ENCODE results near the gene NEMP2. TPM values are rescaled to one million over a fixed set of nuclear protein-coding genes. Genes with fewer than 3 reads are reported as not detected.

The NEMP2 gene
- total and polyA plus RNA-seq, 2 of the 8 experiments (the other 6 are each of a cell fraction or from before 2014, with no cell fraction given): 3.1 to 5.3 TPM

DNA sequence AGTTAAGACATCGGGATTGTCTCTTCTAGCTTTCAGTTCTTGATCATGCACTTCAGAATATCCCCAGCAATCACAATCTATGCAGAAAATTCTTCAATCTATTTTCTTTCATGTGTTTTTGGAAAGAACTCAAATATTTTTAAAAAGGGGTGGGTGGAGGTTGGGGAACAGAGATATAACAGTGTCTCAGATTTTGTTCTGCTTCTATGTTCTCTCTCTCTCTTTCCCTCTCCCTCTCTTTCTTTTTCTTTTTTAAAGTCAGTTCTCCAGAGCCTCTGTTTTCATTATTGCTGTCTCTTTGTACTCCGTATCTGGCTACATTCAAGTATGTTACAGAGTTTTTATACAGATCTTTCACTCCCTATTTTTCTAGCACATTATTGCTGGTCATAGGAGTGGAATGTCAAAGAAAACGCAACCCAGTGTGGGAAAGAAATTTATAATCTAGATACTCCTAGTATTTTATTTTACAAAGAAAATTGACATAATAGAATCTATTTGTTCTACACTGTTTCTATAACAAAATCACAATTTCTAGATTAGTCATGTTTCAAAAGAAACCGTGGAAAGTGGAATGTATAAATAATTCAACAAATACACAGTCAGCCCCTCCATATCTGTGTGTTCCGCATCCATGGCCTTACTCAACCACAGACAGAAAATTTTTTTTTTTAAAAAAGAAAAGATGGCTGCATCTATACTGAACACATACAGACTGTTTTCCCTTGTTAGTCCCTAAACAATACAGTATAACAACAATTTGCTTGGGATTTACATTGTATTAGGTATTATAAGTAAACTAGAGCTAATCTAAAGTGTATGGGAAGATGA is 11.2 kb upstream of the NEMP2 start:
- H3K56ac ChIP-seq (replicated peaks; ENCODE audit: insufficient read length, low read depth, low read length): no peak overlapping the region
- H3K9ac ChIP-seq (replicated peaks in 1 of 4; ENCODE audit: extremely low read depth in 1 of 4, low read depth in 3 of 4, low read length in 3 of 4): no peak overlapping the region
- no peak overlapping the region for H2BK120ac ChIP-seq (replicated peaks; ENCODE audit: low read depth, low read length)
- H3K4me2 ChIP-seq (ENCODE audit: insufficient read depth in 1 of 2, low read depth in 2 of 2, low read length in 2 of 2): no peak overlapping the region
- POLR2A ChIA-PET (ENCODE audit: partially characterized antibody): interaction anchor here (1.7 kb wide), 1 partner anchor 11 kb away, joined by 5 read pairs; the partner anchor contains the start of gene NEMP2
- no peak overlapping the region for H3K27ac ChIP-seq (ENCODE audit: low read depth, low read length)
- WGBS, 2 experiments (ENCODE audit: extremely low coverage in 1 of 2, insufficient coverage in 1 of 2, insufficient read length in 1 of 2, insufficient replicate concordance in 2 of 2, low coverage in 1 of 2, low lambda C conversion rate in 2 of 2, missing lambda C conversion rate in 1 of 2): 82% methylated on average over 5 of the region's 5 CpGs; no CpG with 5 or more reads in 1 of the 2 experiments
- no peak overlapping the region for H3K23ac ChIP-seq (ENCODE audit: insufficient read length)
- H4K8ac ChIP-seq (ENCODE audit: extremely low read depth, insufficient read depth, low read length): no peak overlapping the region
- no peak overlapping the region for H2BK5ac ChIP-seq (ENCODE audit: low read depth, low read length)
- no peaks in the 10 kb centered on the region for H3K79me1 ChIP-seq (ENCODE audit: low read depth, low read length)
- no peak overlapping the region for H4K91ac ChIP-seq (replicated peaks; ENCODE audit: insufficient read length, low read length)
- H4K5ac ChIP-seq (ENCODE audit: insufficient read length, low read depth, low read length): no peak overlapping the region
- no peak overlapping the region for H2BK12ac ChIP-seq (ENCODE audit: low read depth, low read length)
- no peak overlapping the region for H3K4me3 ChIP-seq (ENCODE audit: extremely low read depth in 1 of 4, insufficient read depth in 2 of 4, low read depth in 3 of 4, low read length in 4 of 4)
- H3K18ac ChIP-seq (ENCODE audit: extremely low read depth, low read length): no peak overlapping the region
- H3K9me3 ChIP-seq (ENCODE audit: insufficient read depth in 2 of 2, low read depth in 1 of 2, low read length in 1 of 2): no peaks in the 10 kb centered on the region
- H2BK15ac ChIP-seq (ENCODE audit: low read length): no peak overlapping the region
- no peak overlapping the region for H2AK5ac ChIP-seq (ENCODE audit: low read depth, low read length)
- CTCF ChIA-PET (ENCODE audit: partially characterized antibody): interaction anchor here (1.0 to 1.9 kb wide), 2 partner anchors 12 to 21 kb away, joined by 4 to 5 read pairs; no protein-coding TSS in a partner anchor
- H3K27me3 ChIP-seq (replicated peaks in 1 of 4; ENCODE audit: control insufficient read depth in 3 of 4, extremely low read depth in 1 of 4, insufficient read depth in 3 of 4, low read length in 3 of 4): no peaks in the 10 kb centered on the region
- no peak for FAIRE-seq
- no peaks in the 10 kb centered on the region for H3K79me2 ChIP-seq (ENCODE audit: control insufficient read depth in 1 of 2, insufficient read depth in 2 of 2, low read length in 2 of 2)
- TF ChIP-seq EP300 (IDR thresholded peaks at IDR 0.05; ENCODE audit: borderline replicate concordance in 1 of 2, low read depth in 2 of 2, low read length in 2 of 2) (no peak), HDAC6 (IDR thresholded peaks at IDR 0.05; ENCODE audit: low read depth, low read length) (no peak), SAP30 (IDR thresholded peaks at IDR 0.05; ENCODE audit: insufficient read depth, insufficient replicate concordance, low read length) (no peak), CTBP2 (IDR thresholded peaks at IDR 0.05; ENCODE audit: borderline replicate concordance, insufficient read depth, insufficient read length, low read length) (no peak), RNF2 (IDR thresholded peaks at IDR 0.05; ENCODE audit: borderline replicate concordance, low read depth, low read length, missing control alignments, poor library complexity, severe bottlenecking) (no peak), TAF7 (optimal IDR thresholded peaks at IDR 0.05; ENCODE audit: borderline replicate concordance, low read depth, low read length) (no peak), TAF1 (IDR thresholded peaks at IDR 0.05; ENCODE audit: low read depth, low read length) (no peak), FOSL1 (IDR thresholded peaks at IDR 0.05; ENCODE audit: insufficient read depth, low read depth, low read length) (no peak)
- H3K4me1 ChIP-seq (replicated peaks in 1 of 4; ENCODE audit: control insufficient read depth in 3 of 4, insufficient read depth in 4 of 4, low read length in 3 of 4): no peaks in the 10 kb centered on the region
- no peak overlapping the region for H3K4ac ChIP-seq (replicated peaks; ENCODE audit: insufficient read length, low read depth, low read length)
- H2BK20ac ChIP-seq (ENCODE audit: low read length): no peak overlapping the region
- H3K23me2 ChIP-seq (ENCODE audit: low read depth, low read length): no peaks in the 10 kb centered on the region
- H2AFZ ChIP-seq (ENCODE audit: low read length): no peak overlapping the region
- no peak overlapping the region for H3K14ac ChIP-seq (ENCODE audit: insufficient read length)
- H4K20me1 ChIP-seq (replicated peaks in 1 of 2; ENCODE audit: control insufficient read depth in 1 of 2, insufficient read depth in 2 of 2, low read length in 2 of 2): no peaks in the 10 kb centered on the region
- H3K36me3 ChIP-seq (ENCODE audit: control insufficient read depth in 2 of 4, insufficient read depth in 4 of 4, low read length in 3 of 4): no peaks in the 10 kb centered on the region
- DNase-seq (ENCODE audit: low read depth in 1 of 2, low spot score in 2 of 2): no peak

Data from H1 (cell line).